PFSK-1 (cell line): Measurements from ENCODE around the gene TMEM266. TPM values are rescaled to one million over a fixed set of nuclear protein-coding genes. Genes with fewer than 3 reads are reported as not detected.

ENCODE experiments used
- FOXP2 ChIP-seq: optimal IDR thresholded peaks from 2 replicates; pipeline ENCODE3; 2011; ENCODE audit warnings: borderline replicate concordance, control low read depth, inconsistent platforms; ENCODE audit not compliant: insufficient read depth; ENCODE audit errors: extremely low read length, extremely low read depth
- POLR2AphosphoS5 ChIP-seq: IDR thresholded peaks from 2 replicates; pipeline ENCODE4 v1.6.1; 2012; ENCODE audit warnings: low read depth, mild to moderate bottlenecking, control low read depth, low read length, moderate library complexity
- SIN3A ChIP-seq: IDR thresholded peaks from 2 replicates; pipeline ENCODE4 v1.6.1; 2012; ENCODE audit warnings: mild to moderate bottlenecking, low read length, moderate library complexity, borderline replicate concordance; ENCODE audit not compliant: insufficient read depth
- TAF1 ChIP-seq: IDR thresholded peaks from 2 replicates; pipeline ENCODE4 v1.6.1; 2012; ENCODE audit warnings: low read length, control low read depth, borderline replicate concordance; ENCODE audit not compliant: insufficient read depth
- polyA plus RNA-seq: library from polyadenylated mRNA; unstranded; fragments of >200 nt; gene quantifications from one replicate; pipeline ENCODE4 v1.2.1, GENCODE V29; 2012; ENCODE audit warnings: low read depth, missing spikeins; ENCODE audit not compliant: insufficient read length
- TF ChIP-seq, protein P1 (sequence below), 2 experiments: IDR thresholded peaks; 2 replicates each; pipeline versions ENCODE4 v1.6.1 to v1.8.0; 2011 to 2012; ENCODE audit warnings: low read depth in 2 of 2, low read length in 2 of 2, control low read depth in 1 of 2, inconsistent platforms in 1 of 2, mild to moderate bottlenecking in 1 of 2, moderate library complexity in 1 of 2; ENCODE audit not compliant: insufficient read depth in 1 of 2

TMEM266 gene, protein sequence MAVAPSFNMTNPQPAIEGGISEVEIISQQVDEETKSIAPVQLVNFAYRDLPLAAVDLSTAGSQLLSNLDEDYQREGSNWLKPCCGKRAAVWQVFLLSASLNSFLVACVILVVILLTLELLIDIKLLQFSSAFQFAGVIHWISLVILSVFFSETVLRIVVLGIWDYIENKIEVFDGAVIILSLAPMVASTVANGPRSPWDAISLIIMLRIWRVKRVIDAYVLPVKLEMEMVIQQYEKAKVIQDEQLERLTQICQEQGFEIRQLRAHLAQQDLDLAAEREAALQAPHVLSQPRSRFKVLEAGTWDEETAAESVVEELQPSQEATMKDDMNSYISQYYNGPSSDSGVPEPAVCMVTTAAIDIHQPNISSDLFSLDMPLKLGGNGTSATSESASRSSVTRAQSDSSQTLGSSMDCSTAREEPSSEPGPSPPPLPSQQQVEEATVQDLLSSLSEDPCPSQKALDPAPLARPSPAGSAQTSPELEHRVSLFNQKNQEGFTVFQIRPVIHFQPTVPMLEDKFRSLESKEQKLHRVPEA
- polyA plus RNA-seq = 0.40 TPM

DNA sequence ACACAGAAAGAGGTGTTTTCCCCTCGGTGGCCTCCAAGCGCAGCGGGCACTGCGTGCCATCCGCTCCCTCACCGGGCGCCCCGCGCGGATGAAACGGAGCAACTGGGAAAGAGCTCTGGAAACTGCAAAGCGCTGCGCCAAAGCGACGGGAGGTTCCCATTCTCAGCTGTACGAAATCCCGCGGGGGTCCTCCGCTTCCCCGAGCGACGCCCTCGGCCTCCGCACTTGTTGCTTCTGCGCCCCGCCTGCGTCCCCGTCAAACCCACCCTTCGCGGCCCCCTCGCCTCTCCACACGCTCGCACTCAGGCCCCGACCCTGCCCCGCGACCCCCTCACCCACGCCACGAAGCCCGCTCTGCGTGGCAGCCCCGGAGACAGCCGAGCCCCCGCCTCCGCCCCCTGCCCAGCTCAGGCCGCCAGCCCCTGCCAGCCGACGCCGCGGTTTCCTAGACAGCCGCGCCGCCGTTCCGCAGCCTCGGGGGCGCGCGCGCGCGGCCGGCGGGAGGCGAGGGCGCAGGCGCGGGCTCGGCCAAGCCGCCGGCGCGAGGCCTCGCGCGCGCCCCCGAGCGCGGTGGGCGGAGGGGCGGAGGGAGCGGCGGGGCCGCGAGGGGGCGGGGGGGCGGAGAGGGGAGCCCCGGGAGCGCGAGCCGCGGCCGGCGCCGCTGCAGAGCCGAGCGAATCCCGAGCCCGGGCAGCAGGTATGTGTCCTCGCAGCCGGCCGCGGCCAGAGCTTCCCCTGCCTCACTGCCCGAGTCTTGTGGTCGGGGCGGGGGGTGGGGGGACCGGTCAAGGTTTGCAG is at the start of gene TMEM266:
TSS of gene TMEM266 (plus strand) at position 666 of the 798 bp plus-strand sequence. CDS start 74,279 bp downstream, outside the sequence.
- TF ChIP-seq TAF1 (no peak), FOXP2 (no peak)

DNA sequence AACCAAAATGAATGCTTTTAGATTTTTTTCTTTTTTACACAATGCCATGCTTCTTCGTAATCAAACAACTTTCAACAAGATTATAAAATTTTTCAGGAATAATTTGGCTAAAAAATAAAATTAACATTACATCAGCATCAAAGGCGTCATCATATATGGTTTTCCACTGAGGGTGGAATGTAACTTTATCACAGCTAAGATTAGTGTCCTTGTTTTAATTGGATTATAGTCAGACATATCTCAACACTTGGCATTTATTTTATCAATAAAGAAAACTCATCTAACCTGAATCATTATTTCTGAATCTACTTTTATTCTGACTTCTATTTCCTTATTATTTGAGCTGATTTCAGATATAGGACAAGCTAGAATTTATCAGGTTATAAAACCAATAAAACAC is 49.2 kb upstream of the TMEM266 start:
- TF ChIP-seq TAF1 = no peak
- no peak for TF ChIP-seq FOXP2
- no peak for TF ChIP-seq SIN3A

- TF ChIP-seq FOXP2 (no peak), TAF1 (no peak), POLR2AphosphoS5 (no peak), SIN3A (no peak)
- TF ChIP-seq, protein P1, sequence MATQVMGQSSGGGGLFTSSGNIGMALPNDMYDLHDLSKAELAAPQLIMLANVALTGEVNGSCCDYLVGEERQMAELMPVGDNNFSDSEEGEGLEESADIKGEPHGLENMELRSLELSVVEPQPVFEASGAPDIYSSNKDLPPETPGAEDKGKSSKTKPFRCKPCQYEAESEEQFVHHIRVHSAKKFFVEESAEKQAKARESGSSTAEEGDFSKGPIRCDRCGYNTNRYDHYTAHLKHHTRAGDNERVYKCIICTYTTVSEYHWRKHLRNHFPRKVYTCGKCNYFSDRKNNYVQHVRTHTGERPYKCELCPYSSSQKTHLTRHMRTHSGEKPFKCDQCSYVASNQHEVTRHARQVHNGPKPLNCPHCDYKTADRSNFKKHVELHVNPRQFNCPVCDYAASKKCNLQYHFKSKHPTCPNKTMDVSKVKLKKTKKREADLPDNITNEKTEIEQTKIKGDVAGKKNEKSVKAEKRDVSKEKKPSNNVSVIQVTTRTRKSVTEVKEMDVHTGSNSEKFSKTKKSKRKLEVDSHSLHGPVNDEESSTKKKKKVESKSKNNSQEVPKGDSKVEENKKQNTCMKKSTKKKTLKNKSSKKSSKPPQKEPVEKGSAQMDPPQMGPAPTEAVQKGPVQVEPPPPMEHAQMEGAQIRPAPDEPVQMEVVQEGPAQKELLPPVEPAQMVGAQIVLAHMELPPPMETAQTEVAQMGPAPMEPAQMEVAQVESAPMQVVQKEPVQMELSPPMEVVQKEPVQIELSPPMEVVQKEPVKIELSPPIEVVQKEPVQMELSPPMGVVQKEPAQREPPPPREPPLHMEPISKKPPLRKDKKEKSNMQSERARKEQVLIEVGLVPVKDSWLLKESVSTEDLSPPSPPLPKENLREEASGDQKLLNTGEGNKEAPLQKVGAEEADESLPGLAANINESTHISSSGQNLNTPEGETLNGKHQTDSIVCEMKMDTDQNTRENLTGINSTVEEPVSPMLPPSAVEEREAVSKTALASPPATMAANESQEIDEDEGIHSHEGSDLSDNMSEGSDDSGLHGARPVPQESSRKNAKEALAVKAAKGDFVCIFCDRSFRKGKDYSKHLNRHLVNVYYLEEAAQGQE (IDR thresholded peaks at IDR 0.05; ENCODE audit: insufficient read depth in 1 of 2, low read depth in 2 of 2, low read length in 2 of 2) = no peak
These were observed 47.9 kb upstream of the TMEM266 start, which contains the start of gene NRG4 for GRCh38 chr15:76011627-76012551. NRG4 (minus strand) TSS chr15:76012424; CDS start chr15:76011230, 1,194 bp downstream.

DNA sequence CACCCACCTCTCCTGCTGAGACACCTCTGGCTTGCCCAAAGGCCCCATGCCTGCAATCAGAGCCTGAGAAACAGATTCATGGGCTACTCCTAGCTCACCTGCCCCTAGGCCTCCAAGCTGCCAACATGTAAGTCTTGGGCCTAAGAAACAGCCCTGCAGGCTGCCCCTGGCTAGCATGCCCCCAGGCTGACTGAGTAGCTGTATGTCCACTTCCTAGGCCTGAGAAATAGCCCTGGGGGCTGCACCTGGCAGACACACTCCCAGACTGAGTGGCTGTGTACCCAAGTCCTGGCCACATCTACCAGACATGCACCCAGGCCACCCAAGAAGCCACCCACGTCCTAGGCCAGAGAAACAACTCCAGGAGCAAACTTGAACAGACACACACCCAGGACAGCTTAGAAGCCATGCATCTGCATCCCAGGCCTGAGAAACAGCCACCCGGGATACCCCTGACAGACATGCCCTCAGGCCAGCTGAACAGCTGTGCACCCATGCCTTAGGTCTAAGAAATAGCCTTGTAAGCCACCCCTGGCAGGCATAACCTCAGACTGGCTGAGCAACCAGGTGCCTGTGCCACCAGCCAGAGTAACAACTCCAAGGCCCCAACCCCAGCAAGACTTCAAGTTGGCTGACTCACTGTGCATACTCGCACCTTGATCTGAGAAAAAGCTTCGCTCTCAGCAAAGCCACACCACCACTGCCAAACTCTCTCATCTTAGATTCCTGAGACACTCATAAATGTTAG is 35.6 kb upstream of the TMEM266 start:
- TF ChIP-seq SIN3A = no peak
- no peak for TF ChIP-seq TAF1
- no peak for TF ChIP-seq POLR2AphosphoS5
- no peak for TF ChIP-seq FOXP2
- TF ChIP-seq, protein P1 (IDR thresholded peaks at IDR 0.05; ENCODE audit: insufficient read depth in 1 of 2, low read depth in 2 of 2, low read length in 2 of 2) = no peak

GRCh38 chr15:76032046-76032445 is 27.7 kb upstream of the TMEM266 start:
- no peak for TF ChIP-seq TAF1
- no peak for TF ChIP-seq SIN3A
- TF ChIP-seq FOXP2 = no peak
- TF ChIP-seq POLR2AphosphoS5 = no peak
- TF ChIP-seq, protein P1 (IDR thresholded peaks at IDR 0.05; ENCODE audit: insufficient read depth in 1 of 2, low read depth in 2 of 2, low read length in 2 of 2) = no peak
